Measurements from ENCODE around the gene PLEKHG5.

DNA sequence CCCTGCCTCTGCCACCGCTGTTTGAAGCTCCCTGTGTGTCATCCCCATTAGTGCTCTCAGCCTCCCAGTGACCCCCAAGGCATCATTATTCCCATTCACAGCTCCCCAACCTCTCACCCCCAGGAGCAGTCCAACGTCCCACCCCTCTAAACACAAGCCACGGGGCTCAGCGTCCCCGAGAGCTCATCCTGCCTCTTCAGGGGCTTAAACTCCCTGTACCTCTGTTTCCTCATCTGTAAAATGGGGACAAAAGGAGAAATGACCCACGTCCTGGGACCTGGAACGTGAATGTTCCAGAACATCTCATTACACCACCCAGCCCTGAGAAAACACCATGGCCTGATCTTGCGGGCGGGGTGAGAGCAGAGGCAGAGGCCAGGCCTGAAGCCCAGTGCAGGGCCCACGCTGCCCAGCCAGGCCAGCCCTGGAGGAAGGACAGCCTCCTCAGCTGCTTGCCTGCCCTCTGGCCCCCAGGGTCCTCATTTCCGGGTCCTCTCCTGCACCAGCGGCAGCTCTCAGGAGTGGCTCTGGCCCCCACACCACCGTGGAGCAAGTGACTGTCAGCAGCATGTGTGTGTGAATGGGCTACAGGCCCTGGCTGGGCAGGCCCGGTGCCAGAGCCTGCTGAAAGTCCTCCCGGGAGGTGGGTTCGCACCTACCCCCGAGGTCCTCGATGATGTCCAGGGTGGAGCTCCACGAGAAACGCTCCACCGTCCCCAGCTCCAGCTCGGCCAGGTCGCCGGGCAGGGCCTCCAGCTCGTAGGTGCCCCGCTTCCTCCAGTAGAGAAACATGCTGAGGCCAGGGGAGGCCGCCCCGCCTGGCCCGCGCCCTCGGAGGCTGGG is 14.1 kb upstream of the PLEKHG5 start:
- TF ChIP-seq CTCF (IDR thresholded peaks at IDR 0.05): no peak
- no peak for TF ChIP-seq POLR2A (IDR thresholded peaks at IDR 0.05)

Measured in uterus (tissue), 2 donors.